CMK (cell line): ENCODE data around the gene WBP2.

ENCODE experiments used
- DNase-seq: peaks from one replicate; pipeline ENCODE4 v3.0.0-alpha.2; 2010; ENCODE audit warnings: low read depth

WBP2 gene

DNA sequence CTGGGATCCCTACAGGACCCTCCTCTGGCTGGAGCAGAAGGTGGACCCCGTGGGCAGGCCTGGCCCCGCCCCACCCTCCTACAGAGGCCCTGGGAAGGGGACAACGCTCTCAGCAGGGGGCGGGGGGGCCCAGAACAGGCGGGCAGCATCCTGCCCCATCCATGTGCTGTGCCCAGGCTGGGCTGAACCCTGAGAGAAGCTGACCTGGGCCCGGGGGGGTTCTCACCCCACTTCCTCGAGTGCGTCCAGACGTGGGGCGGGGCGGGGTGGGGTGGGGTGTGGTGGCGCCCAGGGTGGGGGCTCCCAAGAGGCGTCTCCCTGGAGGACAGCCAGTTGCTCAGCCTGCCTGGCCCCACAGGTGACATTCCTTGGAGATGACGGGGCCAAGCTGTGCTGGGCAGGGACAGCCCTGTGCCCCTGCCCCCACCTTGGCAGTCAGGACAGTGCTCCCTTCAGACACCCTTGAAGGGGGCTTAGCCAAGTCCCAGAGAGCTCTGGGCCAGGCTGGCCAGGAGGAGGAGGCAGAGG is 10.5 kb downstream of the WBP2 start:
- DNase-seq = peak; percentile 83

DNA sequence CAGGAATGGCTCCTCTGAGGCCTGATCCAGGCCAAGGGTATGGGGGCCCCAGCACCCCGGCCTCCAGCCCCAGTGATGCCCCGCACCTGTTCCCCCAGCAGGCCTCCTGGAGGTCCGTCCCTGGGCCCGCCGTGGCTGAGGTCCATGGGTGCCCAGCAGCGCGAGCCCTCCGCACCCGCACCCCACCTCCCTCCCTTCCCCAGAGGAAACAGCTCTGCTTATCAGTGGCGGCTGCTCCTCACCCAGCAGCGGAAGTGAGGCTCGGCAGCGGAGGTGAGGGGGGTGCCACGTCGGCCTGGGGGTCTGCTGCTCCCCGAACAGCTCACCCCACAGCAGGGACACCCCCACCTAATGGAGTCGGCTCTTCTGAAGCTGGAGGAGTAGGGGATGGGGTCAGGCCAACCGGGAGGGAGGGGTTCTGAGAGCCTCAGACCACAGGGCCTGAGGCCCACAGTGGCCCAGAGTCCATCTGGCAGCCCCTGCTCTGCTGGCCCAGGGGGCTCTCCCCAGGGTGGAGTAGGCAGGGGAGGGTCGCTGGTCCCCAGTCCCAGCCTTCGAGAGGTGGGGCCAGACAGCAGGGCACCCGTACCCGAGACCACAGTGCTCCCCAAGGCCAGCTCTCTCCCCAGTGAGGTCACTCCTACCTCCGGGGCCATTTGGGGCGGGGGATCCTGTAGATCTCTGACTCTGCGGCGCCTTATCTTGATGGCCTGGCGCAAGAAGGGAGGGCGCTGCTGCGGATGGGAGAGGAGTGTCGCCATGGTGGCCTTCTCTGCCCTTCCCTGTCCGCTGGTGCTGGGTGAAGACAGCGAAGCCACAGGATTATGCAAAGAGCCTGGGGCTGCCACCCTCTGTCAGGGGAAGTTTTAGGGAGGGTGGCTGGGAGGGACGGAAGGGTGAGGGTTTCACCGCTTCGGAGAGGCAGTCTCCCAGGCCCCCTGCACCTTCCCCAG is 11.3 kb downstream of the WBP2 start, which contains the start of gene UNC13D:
Gene UNC13D (minus strand): TSS at position 828 of the 953 bp plus-strand sequence. CDS start 67 bp downstream, at position 761.
- DNase-seq = peak; percentile 93

DNA sequence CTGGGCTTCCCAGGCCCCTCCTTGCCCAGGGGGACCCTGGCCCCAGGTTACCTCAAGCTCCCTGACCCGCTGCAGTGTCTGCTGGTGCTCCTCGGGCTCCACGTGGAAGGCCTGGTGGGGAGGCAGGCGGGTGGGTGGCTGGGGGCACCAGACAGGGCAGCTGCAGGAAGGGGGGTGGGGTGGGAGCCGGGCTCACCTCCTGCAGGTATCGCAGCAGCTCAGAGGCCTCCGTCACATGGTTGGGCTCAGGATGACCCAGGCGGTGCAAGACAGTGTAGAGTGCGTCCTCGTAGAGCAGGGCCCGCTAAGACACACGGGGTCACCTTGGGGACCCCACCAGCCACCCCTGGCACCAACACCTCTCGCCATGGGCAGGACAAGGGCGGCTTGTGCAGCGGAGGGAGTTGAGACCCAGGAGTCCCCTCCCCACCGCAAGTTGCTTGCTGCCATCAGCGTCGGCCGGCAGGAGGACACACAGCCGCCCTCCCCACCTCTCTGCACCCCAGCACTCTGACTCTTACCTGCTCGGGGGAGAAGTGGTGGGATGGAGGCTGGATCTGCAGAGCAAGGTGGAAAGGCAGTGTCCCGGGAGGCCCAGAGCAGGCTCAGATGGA is 12.1 kb downstream of the WBP2 start:
- no peak for DNase-seq

DNA sequence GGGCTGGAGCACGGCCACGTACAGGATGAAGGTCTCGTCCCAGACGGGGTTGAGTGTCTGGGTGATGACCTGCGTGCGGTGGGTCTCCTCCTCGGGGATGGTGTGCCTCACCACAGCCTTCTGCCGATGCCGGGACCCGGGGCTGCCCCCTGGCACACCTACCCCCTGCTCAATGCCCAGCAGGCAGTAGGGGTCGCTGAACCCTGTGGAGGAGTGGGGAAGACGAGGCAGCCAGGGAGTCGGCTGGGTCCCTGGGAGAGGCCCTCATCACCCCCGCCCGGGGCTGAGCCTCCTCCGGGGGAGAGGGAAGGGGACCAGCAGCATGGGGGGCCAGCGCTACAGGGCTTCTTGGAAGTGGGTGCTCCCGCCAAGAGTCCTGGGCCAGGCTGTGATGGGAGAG is 12.7 kb downstream of the WBP2 start:
- DNase-seq = no peak

DNA sequence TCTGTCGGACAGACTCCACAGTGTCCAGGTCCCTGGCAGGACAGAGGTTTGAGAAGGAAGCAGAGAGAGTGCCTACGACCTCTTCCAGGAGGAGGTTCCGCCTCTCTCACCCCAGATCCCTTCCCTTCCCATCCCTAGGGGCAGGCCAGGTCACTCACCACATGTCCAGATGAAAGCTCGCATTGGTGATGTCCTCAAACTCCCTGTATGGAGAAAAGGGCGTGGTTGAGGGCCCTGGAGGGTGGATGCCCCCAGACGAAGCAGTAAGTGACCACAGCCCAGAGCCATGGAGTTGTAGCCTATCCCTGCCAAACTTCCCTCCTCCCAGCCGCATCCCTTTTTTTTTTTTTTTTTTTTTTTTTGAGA is 14.4 kb downstream of the WBP2 start:
- DNase-seq = no peak

DNA sequence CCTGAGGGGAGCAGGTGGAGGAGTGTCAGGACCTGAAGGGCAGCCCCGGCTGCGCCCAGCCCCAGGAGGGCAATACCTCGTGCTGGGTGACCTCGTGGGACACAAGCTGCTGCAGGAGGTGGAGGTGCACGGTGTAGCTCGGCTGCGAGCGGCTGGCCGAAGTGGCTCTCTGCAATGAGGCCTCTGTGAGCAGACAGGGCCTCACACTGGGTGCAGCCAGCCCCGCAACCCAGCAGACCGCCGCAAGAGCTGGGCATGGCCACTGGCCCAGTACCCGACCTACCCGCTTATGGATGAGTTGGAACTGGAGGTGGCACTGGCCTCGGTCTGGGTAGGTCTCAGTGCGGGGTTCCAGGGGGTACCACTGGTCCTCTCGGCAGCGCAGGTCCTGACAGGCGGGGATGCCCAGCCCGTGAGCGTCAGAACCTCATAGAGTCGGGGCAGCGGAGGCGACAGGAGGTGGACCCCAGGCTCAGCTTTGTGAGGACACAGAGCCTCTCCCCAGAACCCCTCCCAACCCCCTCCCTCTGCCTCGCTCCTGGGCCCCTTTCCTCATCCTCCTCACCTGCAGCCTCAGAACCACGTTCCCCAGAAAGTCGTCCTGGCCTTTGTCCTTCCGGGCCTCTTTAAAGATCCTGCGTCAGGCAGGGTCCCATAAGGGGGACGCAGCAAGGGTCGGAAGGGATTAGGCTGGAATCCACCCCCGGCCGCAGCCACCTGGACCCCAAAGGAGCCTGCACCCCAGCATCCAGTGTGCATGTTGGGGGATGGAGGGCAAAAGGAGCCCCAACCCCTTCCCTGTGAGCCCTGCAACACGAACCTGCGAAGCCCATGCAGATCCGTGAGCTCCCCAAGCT is 15.0 kb downstream of the WBP2 start:
- no peak for DNase-seq

DNA sequence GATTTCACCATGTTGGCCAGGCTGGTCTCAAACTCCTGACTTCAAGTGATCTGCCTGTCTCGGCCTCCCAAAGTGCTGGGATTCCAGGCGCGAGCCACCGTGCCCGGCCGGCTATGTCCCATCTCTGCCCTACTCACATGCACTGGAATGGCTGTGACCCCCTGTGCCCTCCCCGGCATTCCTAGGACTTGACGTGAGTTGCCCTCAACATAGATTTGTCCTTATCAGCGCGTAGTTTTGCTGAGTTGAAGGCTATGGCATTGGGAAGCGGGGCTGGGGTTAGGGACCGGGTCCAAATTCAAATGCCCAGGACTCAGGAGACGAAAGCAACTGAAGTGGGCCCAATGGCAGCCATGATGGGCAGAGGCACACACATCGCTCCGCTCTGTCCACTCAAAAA is 16.7 kb downstream of the WBP2 start:
- DNase-seq = no peak

DNA sequence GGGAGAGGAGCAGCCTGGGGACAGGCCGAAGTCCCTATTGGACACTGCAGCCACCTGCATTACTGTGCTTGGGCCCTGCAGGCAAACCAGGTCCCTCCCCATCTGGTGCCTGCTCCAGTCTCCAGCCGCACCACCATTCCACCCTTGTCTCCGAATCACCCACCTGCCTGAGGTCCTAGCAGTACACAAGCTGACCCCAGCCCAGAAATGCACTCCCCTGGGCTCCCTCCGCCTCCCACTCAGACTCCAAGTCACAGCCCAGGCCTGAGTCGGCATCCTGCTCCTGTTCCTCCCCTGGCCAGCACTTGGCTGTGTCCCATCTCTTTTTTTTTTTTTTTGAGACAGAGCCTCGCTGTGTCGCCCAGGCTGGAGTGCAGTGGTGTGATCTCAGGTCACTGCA is 17.2 kb downstream of the WBP2 start:
- DNase-seq = no peak

DNA sequence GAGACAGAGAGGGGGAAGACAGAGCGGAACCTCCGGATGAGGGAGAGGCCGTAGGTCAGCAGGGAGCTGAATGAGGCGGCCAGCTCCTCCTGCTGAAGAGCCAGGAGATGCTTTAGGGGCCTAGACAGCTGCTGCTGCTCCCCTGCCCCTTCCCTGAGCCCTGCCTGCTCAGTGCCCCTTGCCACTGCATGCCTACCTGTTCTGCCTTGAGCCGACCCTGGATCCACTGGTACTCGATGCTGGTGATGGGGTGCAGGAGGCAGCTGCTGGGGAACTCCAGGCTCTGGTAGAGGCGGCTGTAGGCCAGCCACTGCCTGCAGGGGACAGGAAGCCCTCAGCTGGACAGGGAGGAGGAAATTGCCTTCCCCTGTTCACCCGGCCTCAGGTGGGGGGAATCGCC is 18.5 kb downstream of the WBP2 start:
- DNase-seq = no peak

DNA sequence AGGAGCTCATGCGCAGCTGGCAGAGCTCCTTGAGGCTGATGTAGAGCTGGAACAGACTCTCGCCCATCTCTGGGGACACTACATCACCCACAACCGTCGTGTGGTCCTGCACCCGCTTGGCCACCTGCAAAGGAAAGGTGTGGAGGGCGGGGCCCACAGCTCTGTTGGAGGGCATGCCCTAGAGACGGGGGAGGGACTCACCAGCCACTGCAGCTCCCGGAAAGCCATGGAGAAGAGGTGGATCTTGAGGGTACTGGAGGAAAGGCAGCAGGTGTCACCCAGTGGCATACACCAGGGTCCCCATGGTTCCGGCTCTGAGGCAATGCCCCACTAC is 19.5 kb downstream of the WBP2 start:
- no peak for DNase-seq

DNA sequence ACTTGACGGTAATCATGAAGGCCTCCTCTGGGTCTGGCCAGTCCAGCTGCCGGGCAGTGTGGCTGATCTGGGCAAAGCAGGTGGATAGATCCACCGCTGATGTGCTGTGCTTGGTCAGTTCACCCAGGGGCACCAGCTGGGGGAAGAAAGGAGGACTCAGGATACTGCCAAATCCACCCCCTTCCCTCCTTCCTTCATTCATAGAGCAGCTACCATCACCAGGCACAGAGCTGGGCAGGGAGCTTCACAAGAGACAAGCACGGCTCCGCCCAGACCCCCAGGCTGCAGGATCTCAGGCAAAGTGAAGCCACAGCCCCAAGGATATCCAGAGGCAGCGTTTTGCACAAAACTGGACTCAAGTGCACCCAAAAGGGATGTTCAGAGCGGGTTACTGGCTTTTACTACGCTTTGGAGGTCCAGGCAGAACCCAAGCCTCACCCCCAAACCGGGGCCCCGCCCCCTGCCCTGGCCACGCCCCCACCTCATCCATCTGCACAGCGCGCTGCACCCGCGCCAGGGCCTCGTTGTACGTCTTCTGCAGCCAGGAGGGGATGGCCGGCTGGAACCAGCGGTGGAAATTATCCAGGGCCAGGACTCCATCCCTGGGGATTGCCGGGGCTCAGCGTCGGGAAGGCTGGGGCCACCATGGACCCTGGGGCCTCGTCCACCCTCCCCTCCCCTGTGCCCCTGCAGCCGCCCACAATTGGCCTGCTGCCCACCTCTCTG is 20.0 kb downstream of the WBP2 start:
- no peak for DNase-seq

DNA sequence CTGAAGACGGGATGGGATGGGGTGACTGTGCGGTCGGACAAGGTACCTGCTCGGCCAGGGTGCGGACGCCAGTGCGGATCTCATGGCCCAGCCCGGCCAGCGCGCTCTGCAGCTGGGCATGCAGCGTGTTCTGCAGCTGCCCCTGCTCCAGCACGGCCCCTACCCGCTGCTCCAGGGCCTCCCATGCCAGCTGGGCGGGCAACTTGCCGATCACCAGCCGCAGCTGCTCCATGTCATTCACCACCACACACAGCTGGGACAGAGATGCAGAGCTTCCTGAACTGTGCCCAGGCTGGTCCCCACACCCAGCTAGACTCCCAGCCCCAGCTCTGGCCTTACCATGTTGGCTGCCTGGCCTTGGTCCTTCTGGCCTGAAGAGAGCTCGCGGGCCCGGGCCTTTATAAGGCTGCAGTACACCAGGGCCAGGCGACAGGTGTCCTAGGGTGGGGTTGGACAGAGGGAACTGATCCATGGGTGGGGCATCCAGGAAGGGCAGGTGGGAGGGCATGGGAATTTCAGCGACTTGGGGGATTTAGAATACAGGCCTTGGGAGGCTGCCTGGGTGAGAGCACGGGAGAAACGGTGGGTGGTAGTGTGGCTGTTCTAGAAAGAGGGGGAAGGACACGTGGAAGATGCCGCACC is 20.7 kb downstream of the WBP2 start:
- DNase-seq = no peak

DNA sequence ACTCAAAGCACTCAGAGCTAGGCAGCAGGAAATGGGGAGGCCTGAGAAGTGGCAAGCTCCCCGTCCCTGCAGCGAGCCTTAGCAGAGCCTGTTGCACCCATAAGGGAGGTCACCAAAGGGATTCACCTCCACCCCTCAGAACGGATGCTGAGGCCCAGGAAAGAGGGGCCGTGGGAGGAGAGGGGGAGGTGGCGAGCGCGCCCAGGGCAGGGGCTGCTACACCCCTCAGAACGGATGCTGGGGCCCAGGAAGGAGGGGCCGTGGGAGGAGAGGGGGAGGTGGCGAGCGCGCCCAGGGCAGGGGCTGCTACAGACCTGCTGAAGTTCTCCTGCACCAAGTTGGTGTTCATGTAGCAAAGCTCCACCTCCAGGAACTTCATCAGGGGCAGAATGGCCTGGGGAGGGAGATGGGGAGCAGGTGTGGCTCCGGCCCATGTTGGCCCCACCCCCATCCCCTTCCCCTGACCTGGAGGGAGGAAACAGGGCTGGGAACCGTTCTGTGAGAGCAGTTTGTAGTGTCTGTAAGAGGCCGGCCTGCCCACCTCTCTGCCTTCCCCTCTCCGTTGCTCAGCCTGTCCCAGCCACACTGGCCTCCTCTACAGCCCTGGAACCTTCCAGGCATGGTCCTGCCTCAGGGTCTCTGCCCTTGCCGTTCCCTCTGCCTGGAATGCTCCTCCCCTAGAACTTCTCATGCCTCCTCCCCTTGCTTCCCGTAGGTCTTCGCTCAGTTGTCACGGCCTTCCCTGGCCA is 22.3 kb downstream of the WBP2 start:
- DNase-seq = no peak

DNA sequence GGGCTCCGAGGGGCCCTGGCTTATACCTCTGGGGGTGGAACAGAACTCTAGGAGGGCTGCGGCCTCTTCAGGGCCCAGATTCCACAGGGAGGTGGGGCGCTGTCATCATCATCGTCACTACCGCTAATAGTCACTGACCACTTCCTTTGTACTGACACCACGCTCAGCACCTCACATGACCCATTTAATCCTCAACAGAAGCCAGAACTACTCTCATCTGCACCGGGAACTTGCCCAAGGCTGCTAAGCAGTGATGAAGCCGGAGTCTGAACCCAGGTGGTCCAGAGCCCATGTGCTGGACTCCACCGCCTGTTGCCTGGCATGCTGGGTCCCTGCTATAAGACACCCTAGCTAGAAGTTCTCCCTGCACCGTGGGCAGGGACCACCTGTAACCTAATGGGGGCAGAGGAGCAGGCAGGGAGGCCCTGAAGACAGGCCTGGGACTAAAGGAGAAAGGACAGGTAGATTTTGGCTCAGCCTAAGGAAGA is 22.9 kb downstream of the WBP2 start:
- DNase-seq = no peak

DNA sequence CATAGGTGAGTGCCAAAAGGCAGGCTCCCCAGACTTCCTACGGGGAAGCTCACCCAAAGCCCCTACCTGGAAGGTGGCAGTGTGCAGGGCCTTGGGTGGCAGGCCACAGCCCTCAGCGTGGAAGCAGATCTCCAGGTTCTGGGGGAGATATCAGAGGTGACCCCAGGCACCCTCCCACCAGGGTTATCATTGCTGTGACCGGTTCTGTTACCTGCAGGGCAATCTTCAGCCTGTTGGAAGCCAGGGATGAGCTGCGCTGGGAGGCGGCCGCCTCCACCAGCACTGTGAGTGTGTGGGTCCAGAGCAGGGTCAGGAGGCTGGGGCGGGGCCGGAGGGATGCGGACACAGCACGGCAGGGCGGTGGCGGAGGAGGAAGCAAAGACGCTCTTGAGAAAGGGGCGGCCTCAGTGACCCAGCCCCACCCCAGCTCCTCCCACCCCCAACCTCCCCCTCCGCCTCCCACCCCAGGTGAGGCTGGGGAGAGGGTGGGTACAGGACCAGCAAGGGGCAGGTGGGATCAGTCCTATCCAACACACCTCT is 24.0 kb downstream of the WBP2 start:
- DNase-seq = no peak

DNA sequence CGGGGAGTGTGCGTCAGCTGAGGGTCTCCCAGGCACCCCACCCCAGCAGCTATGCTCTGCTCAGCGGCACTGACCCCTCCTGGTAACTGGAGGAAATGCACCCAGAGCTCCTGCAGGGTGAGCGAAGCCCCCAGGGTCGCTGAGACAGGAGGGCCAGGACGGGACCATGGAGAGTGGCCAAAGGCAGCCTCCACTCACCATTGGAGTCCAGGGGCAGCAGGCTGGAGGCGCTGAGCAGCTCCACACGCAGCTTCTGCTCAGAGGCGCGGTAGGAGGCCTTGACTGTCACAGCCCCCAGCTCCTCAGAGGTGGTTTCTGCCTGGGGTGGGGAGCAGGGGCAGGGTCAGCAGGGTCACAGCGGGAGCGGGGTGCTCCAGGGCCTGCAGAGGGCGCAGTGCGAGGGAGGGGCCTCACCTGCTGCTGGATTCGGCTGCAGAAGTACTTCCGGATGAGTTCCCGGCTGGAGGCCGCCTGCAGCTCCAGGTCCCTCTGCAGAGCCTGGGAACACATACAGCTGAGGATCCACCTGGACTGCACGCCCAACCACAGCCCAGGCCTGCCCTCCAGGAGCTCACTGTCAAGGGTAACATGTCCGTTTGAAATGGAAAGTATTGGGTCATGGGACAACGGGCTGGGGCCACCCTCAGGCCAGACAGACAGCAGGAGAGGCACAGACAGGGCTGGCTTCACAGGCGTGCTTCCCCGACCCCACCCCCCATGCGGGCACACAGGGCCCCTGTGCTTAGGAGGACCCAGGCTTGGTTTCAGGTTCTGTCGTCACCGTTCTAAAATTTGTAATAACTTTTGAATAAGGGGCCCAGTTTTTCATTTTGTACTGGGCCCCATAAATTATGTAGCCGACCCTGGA is 24.7 kb downstream of the WBP2 start:
- no peak for DNase-seq

DNA sequence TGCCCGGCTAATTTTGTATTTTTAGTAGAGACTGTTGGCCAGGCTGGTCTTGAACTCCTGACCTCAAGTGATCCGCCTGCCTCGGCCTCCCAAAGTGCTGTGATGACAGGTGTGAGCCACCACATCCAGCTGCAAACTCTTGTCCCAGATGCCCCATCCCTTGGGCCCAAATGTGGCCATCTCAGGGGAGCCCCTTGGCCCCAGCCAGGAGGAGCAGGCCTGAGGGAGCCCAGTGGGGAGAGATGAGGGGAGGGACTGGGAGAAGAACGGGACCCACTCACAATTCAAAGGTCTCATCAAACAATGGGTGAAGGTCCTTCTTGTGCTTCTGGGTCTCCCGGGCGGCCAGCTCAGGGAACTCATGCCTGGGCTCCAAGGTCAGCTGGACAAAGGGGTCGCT is 25.4 kb downstream of the WBP2 start:
- no peak for DNase-seq

DNA sequence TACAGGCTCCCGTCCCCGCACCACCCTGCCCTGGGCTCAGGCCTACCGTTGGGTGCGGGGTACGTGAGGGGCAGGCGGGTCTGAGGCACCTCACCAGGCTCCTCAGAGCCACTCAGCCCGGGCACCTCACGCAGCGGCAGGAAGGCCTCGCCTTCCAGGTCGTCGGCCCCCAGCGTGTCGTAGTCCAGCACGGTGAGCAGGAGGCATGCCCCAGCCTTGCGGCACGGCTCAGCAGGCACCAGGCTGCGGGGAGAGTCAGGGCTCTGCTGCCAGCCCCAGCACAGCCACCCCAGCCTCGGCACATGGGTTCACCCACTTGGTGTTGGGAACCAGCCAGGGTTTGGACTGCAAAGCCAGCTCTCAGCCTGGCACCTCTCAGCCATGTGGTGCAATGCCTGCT is 26.4 kb downstream of the WBP2 start:
- DNase-seq = no peak

DNA sequence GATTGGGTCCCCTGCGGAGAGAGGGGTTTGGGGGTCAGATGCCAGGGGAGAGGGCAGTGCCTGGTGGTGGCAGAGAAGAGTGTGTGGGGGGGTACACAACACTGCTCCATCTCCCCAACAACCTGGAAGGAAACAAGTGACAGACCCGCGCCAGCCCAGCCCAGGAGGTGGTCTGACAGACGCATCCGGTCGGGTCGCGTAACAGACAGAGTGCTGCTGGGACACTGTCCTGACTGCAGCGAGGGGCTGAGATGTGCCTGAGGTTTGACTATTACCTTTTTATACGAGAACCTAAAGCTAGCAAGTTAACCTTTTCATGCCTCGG is 27.1 kb downstream of the WBP2 start:
- no peak for DNase-seq
